HG02798 (cell line): ENCODE results near the gene IL17D.

Experiments
- ATAC-seq: cut with Tn5 transposase; IDR thresholded peaks from one replicate; pipeline ENCODE4 v1.9.1; 2021; ENCODE audit warnings: mild to moderate bottlenecking; ENCODE audit not compliant: unreplicated experiment, poor library complexity

Gene IL17D

GRCh38 chr13:20686863-20687579, 16.5 kb upstream of the IL17D start:
- ATAC-seq, result no peak

GRCh38 chr13:20689291-20689690, 14.2 kb upstream of the IL17D start:
- no peak for ATAC-seq

GRCh38 chr13:20691616-20692015, 11.9 kb upstream of the IL17D start:
- no peak for ATAC-seq

- ATAC-seq, result no peak
Observed at GRCh38 chr13:20696073-20696472, 7.4 kb upstream of the IL17D start.

- no peak for ATAC-seq
Observed at GRCh38 chr13:20699715-20700114, 3.8 kb upstream of the IL17D start.

GRCh38 chr13:20700288-20700687, 3.2 kb upstream of the IL17D start:
- no peak for ATAC-seq

GRCh38 chr13:20701461-20701860, 2.0 kb upstream of the IL17D start:
- no peak for ATAC-seq

- no peak for ATAC-seq
Observed at GRCh38 chr13:20702530-20702914, 977 bp upstream of the IL17D start.

- ATAC-seq, result peak; percentile 92
Observed at GRCh38 chr13:20703780-20704458, 420 bp downstream of the IL17D start.

GRCh38 chr13:20704459-20705069, 1.1 kb downstream of the IL17D start:
- ATAC-seq, result no peak

- ATAC-seq, result no peak
Observed at GRCh38 chr13:20706661-20707060, 3.2 kb downstream of the IL17D start.

GRCh38 chr13:20708216-20708615, 4.7 kb downstream of the IL17D start:
- ATAC-seq, result no peak

GRCh38 chr13:20709369-20709768, 5.9 kb downstream of the IL17D start:
- no peak for ATAC-seq

GRCh38 chr13:20709782-20710181, 6.3 kb downstream of the IL17D start:
- ATAC-seq, result no peak

GRCh38 chr13:20711301-20712044, 8.0 kb downstream of the IL17D start:
- no peak for ATAC-seq

- ATAC-seq, result no peak
Observed at GRCh38 chr13:20713014-20713376, 9.5 kb downstream of the IL17D start.

- no peak for ATAC-seq
Observed at GRCh38 chr13:20713751-20714150, 10.3 kb downstream of the IL17D start.

- ATAC-seq, result no peak
Observed at GRCh38 chr13:20714161-20714560, 10.7 kb downstream of the IL17D start.

- no peak for ATAC-seq
Observed at GRCh38 chr13:20714563-20715329, 11.2 kb downstream of the IL17D start.

GRCh38 chr13:20715330-20715712, 11.8 kb downstream of the IL17D start:
- no peak for ATAC-seq
